ENCODE measurements around the gene DAD1.
A peak's percentile ranks its signal among the peaks of the same experiment; 100 is the strongest.
"Not testable (repeated sequence)": the region's sequence is repeated elsewhere in the genome, so short reads cannot be mapped to it uniquely, and the experiment has no call there.

The DAD1 gene

GRCh38 chr14:22589096-22589839, at the start of gene DAD1:
DAD1 (minus strand) TSS chr14:22589224; CDS start chr14:22589157, 67 bp downstream.
- DNase-seq, result peak; percentile 99

DNA sequence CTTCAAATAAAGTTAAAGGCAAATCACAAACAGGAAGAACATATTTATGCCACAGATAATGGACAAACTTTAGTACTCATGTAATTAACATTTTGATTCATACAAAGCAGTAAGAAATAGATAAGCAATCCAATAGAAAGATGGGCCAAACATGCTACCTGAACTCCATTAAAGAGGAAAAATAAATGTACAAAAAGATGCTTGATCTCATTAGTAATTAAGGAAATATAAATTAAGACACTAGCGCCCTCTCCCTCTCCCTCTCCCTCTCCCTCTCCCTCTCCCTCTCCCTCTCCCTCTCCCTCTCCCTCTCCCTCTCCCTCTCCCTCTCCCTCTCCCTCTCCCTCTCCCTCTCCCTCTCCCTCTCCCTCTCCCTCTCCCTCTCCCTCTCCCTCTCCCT, 47.0 kb upstream of the DAD1 start:
- not testable (repeated sequence) for DNase-seq

GRCh38 chr14:22634233-22634900, 45.3 kb upstream of the DAD1 start:
- no peak for DNase-seq

- DNase-seq, result no peak
These were observed 41.5 kb upstream of the DAD1 start for GRCh38 chr14:22630486-22630885.

DNA sequence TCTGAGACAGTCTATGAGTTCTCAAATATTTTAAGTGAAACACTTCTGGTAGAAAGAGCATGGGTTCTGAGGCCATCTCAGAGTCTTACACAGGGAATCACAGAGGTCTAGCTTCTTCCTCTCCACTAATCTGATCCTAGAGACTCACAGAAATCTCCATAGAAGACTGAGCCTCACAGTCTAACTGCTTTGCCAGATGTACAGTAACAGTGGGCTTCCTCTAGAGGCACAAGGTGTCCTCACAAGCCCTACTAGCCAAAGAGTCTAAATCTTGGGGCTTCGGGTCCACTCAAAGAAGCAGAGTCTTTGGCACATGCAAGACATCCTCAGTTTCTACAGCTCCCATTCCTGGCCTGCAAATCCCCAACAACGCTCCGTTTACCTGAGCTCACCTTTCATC, 41.0 kb upstream of the DAD1 start:
- DNase-seq, result no peak

DNA sequence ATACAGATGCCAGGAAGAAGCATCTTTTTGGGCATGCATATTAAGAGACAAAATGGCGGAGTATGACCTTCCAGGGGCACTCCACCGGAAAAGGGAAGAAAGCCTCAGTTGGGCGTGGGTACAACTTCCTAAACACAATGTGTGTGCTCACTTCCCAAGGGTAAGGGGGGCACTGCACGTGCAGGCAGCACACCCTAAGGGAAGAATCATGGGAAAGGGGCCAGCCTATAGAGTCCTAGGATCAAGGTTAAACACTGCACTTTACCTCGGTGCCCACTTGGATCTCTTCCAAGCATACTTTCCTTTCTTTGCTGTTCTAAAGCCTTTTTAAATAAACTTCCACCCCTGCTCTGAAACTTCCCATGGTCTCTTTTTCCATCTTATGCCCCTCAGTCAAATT, 40.3 kb upstream of the DAD1 start:
- DNase-seq, result no peak

DNA sequence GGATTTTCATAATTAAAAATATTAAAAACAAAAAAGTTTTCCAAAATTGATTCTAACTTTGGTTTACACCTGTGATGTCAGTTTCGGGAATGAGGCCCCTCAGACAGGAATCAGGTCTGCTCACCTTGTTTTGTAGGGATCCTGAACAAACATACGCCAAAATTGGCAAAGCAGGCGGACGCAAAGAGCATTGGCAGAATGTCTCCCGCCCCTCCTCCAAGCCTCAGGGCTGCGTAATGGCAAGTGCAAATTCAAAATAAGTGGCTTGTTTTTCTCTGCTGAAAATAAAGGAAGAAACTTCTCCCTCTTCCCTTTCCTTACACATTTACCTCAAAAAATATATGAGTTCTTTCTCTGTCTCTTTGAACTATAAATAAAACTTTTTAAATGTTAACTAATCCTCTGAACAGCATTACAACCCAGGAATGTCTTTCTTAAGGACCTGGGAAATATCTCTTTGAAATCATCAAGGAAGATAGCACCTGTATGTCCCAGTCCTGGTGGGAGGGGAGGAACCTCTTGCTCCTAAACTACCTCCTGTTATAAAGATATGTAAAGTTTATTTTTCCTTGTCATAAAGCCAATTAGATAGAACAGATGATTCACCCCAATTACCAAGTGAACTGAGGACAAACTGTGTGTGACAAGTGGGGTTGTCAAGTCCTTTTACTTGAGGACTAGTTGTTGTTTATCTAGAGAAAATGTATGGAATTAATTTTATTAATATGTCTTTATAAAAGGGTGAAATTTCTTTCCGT, 38.7 kb upstream of the DAD1 start:
- DNase-seq, result no peak

- DNase-seq, result no peak
These were observed 37.6 kb upstream of the DAD1 start for GRCh38 chr14:22626590-22626989.

DNA sequence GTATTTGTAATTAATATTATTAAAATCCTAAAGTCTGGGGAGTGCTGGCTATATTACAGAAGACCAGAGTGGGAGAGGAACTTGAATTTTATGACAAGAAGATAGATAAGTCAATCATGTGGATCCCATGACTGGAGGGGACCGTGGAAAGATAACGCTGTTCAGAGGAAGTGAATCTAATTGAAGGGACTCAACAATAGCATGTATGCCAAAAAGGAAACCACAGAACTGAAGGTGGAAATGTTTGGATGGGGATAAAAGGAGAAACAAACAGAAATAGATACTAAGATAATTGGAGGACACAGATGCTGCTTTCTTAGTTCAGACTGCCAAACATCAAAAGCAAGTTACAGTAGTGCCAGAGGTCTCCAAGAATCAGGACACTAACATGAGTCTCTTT, 34.0 kb upstream of the DAD1 start:
- no peak for DNase-seq

- DNase-seq, result no peak
These were observed 33.2 kb upstream of the DAD1 start for GRCh38 chr14:22622255-22622654.

GRCh38 chr14:22615765-22616164, 26.7 kb upstream of the DAD1 start:
- not testable (repeated sequence) for DNase-seq

- DNase-seq, result peak; percentile 62
These were observed 25.3 kb upstream of the DAD1 start for GRCh38 chr14:22614240-22614799.

GRCh38 chr14:22613736-22614239, 24.8 kb upstream of the DAD1 start:
- no peak for DNase-seq

DNA sequence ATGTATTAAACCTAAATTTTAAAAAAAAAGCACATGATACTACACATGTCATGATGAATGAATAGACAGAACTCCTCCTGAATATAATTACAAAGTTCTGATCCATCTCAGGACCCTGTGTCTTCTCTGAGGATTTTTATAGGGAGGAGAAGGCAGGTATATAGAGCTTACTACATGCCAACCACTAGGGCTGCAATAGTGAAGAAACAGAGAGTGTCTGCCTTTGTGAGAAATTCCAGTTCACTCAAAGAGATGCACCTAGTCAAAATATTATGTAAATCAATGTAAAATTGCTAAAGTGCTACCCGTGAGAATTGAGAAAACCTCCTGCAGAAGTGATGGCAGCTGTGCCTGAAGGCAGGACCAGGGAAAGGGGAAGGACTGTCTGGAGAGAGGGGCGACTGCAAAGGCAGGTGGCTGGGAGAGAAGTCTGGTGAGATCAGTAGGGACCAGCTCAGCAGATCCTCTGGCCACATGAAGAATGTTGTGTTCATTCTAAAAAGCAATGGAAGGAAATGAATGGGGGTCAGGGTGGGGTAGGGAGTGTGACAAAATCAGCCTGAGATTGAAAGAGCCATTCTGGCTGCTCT, 24.2 kb upstream of the DAD1 start:
- DNase-seq, result no peak

GRCh38 chr14:22610931-22611330, 21.9 kb upstream of the DAD1 start:
- DNase-seq, result no peak

- no peak for DNase-seq
These were observed 18.3 kb upstream of the DAD1 start for GRCh38 chr14:22607291-22607690.

DNA sequence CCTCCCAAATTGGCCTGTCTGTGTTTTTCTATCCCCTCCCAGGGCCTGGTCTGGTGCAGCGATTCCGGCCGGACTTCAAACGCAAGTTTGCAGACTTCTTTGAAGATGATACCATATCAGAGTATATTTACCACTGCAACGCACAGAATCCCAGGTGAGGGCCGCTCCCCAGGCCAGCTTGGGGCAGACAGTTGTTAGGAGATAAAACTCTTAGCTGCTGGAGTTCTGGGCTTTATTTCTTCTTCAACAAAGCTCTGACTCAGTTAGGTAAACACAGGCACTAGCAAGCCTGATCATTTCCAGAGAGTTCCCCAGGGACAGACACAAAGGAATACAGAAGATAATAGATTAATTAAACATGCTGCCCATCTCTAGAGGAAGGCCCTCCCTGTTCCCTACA, 17.4 kb upstream of the DAD1 start:
- no peak for DNase-seq

DNA sequence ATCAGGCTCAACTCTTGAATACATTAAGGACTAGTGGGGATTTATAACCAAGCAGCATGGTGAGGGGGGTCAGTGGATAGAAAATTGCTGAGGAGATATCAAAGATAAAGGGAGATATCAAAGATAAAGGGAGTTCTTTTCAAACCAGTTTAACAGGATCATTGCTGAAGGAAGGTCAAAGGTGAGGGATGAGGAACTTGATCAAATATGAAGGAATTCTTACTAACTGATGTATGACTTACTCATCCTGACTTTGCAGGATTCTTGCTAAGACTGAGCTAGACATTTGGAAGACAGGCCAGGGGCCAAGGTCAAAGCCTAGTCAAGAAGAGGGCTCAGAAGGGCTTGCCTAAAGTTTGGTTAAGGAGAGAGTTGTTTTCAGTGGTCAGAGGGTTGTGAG, 13.8 kb upstream of the DAD1 start:
- no peak for DNase-seq

DNA sequence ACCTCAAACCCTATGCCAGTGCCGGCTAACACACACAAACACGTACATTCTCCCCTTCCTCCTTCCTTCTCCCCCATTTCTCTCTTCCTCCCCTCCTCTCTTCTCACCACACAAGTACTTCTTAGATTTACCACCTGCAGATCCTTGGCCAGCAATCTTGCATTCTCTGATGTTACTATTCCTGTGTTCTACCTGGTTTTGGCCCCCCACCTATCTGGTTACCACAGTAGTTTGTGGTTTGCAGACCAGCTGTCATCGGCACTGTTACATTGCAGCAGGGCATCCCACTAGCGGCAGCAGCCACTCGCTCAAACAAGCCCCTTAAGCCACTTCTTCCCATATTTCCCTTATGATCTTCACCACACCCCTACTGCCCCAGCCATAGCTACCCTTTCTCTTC, 13.0 kb upstream of the DAD1 start:
- DNase-seq, result no peak

DNA sequence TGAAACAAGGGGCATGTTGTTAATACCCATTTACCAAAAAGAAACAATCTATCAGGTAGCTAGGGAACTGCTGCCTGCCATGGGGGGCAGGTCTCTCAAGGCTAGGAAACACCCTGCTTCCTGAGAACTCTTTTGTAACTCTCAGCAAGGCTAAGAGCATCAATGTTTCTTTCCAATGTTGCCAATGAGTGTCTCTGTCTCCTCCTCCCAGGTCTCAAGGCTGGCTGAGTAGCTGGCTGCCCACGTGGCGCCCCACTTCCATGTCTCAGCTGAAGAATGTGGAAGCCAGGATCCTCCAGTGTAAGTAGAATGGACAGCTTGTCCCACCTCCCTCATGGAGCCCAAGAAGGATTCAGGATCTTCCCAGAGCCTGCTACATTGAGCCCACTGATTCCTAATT, 12.4 kb upstream of the DAD1 start:
- no peak for DNase-seq

DNA sequence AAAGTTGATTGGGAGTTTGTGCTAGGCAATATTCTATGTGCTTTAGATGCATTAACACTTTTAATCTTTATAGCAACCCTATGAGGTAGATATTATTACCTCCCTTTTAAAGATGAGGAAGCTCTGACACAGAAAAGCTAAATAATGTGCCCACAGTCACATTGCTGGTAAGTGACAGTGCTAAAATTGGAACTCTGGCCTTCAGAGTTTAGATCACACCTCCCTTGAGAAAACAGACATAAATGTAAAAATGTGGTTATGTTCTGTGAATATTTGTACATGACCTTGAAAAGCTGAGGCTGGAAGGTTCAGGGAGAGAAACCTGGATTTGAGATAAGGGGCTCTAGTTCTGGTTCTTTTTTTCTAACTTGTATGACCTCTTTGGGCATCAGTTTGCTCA, 11.0 kb upstream of the DAD1 start:
- DNase-seq, result no peak

GRCh38 chr14:22599349-22599748, 10.3 kb upstream of the DAD1 start:
- DNase-seq, result no peak

GRCh38 chr14:22598896-22599244, 9.8 kb upstream of the DAD1 start:
- DNase-seq, result no peak
